H1 (cell line): ENCODE measurements around the gene MYOT. TPM values are rescaled to one million over a fixed set of nuclear protein-coding genes. Genes with fewer than 3 reads are reported as not detected.

Source experiments
- CTCF ChIA-PET: fragments of 300-600 bp; sonication (Branson Sonifier 250); formaldehyde crosslinking; loops from one replicate; lab custom pipeline; 2021; ENCODE audit not compliant: partially characterized antibody; lab: Charles Lee
- POLR2A ChIA-PET: fragments of 300-600 bp; sonication (Branson Sonifier 250); formaldehyde crosslinking; loops from one replicate; lab custom pipeline; 2021; ENCODE audit warnings: inconsistent platforms; ENCODE audit not compliant: partially characterized antibody; lab: Charles Lee
- DNase-seq, 2 experiments: peaks; one replicate each; pipeline versions ENCODE4 v3.0.0 to v3.0.0-alpha.2; 2010 to 2022; ENCODE audit warnings: low spot score in 2 of 2, low read depth in 1 of 2, mixed read lengths in 1 of 2
- FAIRE-seq: peaks from 2 replicates; lab custom pipeline; 2011; peaks lifted over from hg19 to GRCh38; lab: Jason Lieb, UNC
- H2AFZ ChIP-seq: 2 replicates; pipeline ENCODE4 v1.8.1; 2012; ENCODE audit warnings: low read length, inconsistent platforms
- H2AK5ac ChIP-seq: 2 replicates; pipeline ENCODE4 v1.6.1; 2013; ENCODE audit warnings: low read depth, low read length
- H2BK120ac ChIP-seq: replicated peaks from 2 replicates; pipeline ENCODE3; 2013; ENCODE audit warnings: low read depth, low read length, inconsistent platforms
- H2BK12ac ChIP-seq: 2 replicates; pipeline ENCODE4 v1.6.1; 2013; ENCODE audit warnings: low read depth, low read length
- H2BK15ac ChIP-seq: 2 replicates; pipeline ENCODE4 v1.6.1; 2013; ENCODE audit warnings: low read length
- H2BK20ac ChIP-seq: 2 replicates; pipeline ENCODE4 v1.6.1; 2013; ENCODE audit warnings: low read length
- H2BK5ac ChIP-seq: 2 replicates; pipeline ENCODE4 v1.6.1; 2013; ENCODE audit warnings: low read depth, low read length
- H3K14ac ChIP-seq: 2 replicates; pipeline ENCODE4 v1.6.1; 2013; ENCODE audit warnings: inconsistent platforms; ENCODE audit not compliant: insufficient read length
- H3K18ac ChIP-seq: 2 replicates; pipeline ENCODE4 v1.6.1; 2013; ENCODE audit warnings: low read length; ENCODE audit errors: extremely low read depth
- H3K23ac ChIP-seq: 2 replicates; pipeline ENCODE4 v1.6.1; 2013; ENCODE audit warnings: inconsistent platforms; ENCODE audit not compliant: insufficient read length
- H3K23me2 ChIP-seq: 2 replicates; pipeline ENCODE4 v1.6.1; 2013; ENCODE audit warnings: low read depth, low read length
- H3K27ac ChIP-seq: 2 replicates; pipeline ENCODE4 v1.6.1; 2011; ENCODE audit warnings: low read depth, low read length, inconsistent platforms
- H3K27me3 ChIP-seq, 4 experiments: replicated peaks in 1 of 4; 1 replicate in 1 of 4; 2 replicates in 3 of 4; pipeline versions ENCODE4 v1.6.1 to v1.8.1; 2011 to 2013; ENCODE audit warnings: low read length in 3 of 4, mild to moderate bottlenecking in 3 of 4, inconsistent platforms in 2 of 4, mixed read lengths in 2 of 4, moderate library complexity in 1 of 4; ENCODE audit not compliant: control insufficient read depth in 3 of 4, insufficient read depth in 3 of 4; ENCODE audit errors: extremely low read depth in 1 of 4
- H3K36me3 ChIP-seq, 4 experiments: 2 replicates each; pipeline versions ENCODE4 v1.6.1 to v1.8.1; 2011 to 2013; ENCODE audit warnings: mild to moderate bottlenecking in 4 of 4, low read length in 3 of 4, moderate library complexity in 2 of 4, control low read depth in 1 of 4, inconsistent platforms in 1 of 4; ENCODE audit not compliant: insufficient read depth in 4 of 4, control insufficient read depth in 2 of 4
- H3K4ac ChIP-seq: replicated peaks from 2 replicates; pipeline ENCODE3; 2013; ENCODE audit warnings: low read length, low read depth, mixed read lengths, inconsistent platforms; ENCODE audit not compliant: insufficient read length
- H3K4me1 ChIP-seq, 4 experiments: replicated peaks in 1 of 4; 1 replicate in 1 of 4; 2 replicates in 3 of 4; pipeline versions ENCODE4 v1.6.1 to v1.8.1; 2011 to 2013; ENCODE audit warnings: low read length in 3 of 4, inconsistent platforms in 2 of 4, mixed read lengths in 1 of 4; ENCODE audit not compliant: insufficient read depth in 4 of 4, control insufficient read depth in 3 of 4
- H3K4me2 ChIP-seq, 2 experiments: 2 replicates each; pipeline versions ENCODE4 v1.6.1 to v1.8.1; 2011 to 2013; ENCODE audit warnings: low read depth in 2 of 2, low read length in 2 of 2, control low read depth in 1 of 2, inconsistent platforms in 1 of 2, mild to moderate bottlenecking in 1 of 2; ENCODE audit not compliant: insufficient read depth in 1 of 2
- H3K4me3 ChIP-seq, 4 experiments: fragments of 200-600, 300-600 bp in 1 of 4; sonication (generic), shearing (Covaris generic), sonication (Bioruptor Twin) in 1 of 4; 2 replicates each; pipeline versions ENCODE4 v1.5.1 to v1.8.1; 2011 to 2016; ENCODE audit warnings: low read length in 4 of 4, low read depth in 3 of 4, control low read depth in 2 of 4, inconsistent platforms in 2 of 4, mild to moderate bottlenecking in 2 of 4, mixed read lengths in 1 of 4, moderate library complexity in 1 of 4; ENCODE audit not compliant: insufficient read depth in 2 of 4; ENCODE audit errors: extremely low read depth in 1 of 4
- H3K56ac ChIP-seq: replicated peaks from 2 replicates; pipeline ENCODE3; 2013; ENCODE audit warnings: low read depth, mild to moderate bottlenecking, mixed read lengths, low read length, inconsistent platforms; ENCODE audit not compliant: insufficient read length
- H3K79me1 ChIP-seq: 2 replicates; pipeline ENCODE4 v1.6.1; 2013; ENCODE audit warnings: low read depth, low read length, control low read depth
- H3K79me2 ChIP-seq, 2 experiments: 2 replicates each; pipeline versions ENCODE4 v1.6.1 to v1.8.1; 2012 to 2013; ENCODE audit warnings: low read length in 2 of 2, mild to moderate bottlenecking in 2 of 2, inconsistent platforms in 1 of 2; ENCODE audit not compliant: insufficient read depth in 2 of 2, control insufficient read depth in 1 of 2
- H3K9ac ChIP-seq, 4 experiments: replicated peaks in 1 of 4; 1 replicate in 1 of 4; 2 replicates in 3 of 4; pipeline versions ENCODE4 v1.6.1 to v1.8.1; 2011 to 2013; ENCODE audit warnings: low read depth in 3 of 4, low read length in 3 of 4, control low read depth in 2 of 4, mild to moderate bottlenecking in 2 of 4, moderate library complexity in 2 of 4, inconsistent platforms in 1 of 4; ENCODE audit errors: extremely low read depth in 1 of 4
- H3K9me3 ChIP-seq, 2 experiments: 2 replicates each; pipeline versions ENCODE4 v1.6.1 to v1.8.1; 2012 to 2013; ENCODE audit warnings: mild to moderate bottlenecking in 2 of 2, moderate library complexity in 2 of 2, control low read depth in 1 of 2, inconsistent platforms in 1 of 2, low read depth in 1 of 2, low read length in 1 of 2, mixed read lengths in 1 of 2; ENCODE audit not compliant: insufficient read depth in 2 of 2
- H4K20me1 ChIP-seq, 2 experiments: replicated peaks in 1 of 2; 2 replicates each; pipeline versions ENCODE3 to v1.8.1; 2011 to 2013; ENCODE audit warnings: inconsistent platforms in 2 of 2, low read length in 2 of 2, mild to moderate bottlenecking in 1 of 2; ENCODE audit not compliant: insufficient read depth in 2 of 2, control insufficient read depth in 1 of 2
- H4K5ac ChIP-seq: 2 replicates; pipeline ENCODE4 v1.6.1; 2013; ENCODE audit warnings: low read length, low read depth, mixed read lengths, inconsistent platforms; ENCODE audit not compliant: insufficient read length
- H4K8ac ChIP-seq: 2 replicates; pipeline ENCODE4 v1.8.0; 2013; ENCODE audit warnings: mild to moderate bottlenecking, moderate library complexity, low read length, inconsistent platforms; ENCODE audit not compliant: insufficient read depth; ENCODE audit errors: extremely low read depth
- H4K91ac ChIP-seq: replicated peaks from 2 replicates; pipeline ENCODE3; 2013; ENCODE audit warnings: low read length, mixed read lengths, inconsistent platforms; ENCODE audit not compliant: insufficient read length
- PHF8 ChIP-seq: fragments of 200-600 bp; sonication (generic); conservative IDR thresholded peaks from 2 replicates; pipeline ENCODE4 v1.7.1; 2012; ENCODE audit warnings: low read depth, mild to moderate bottlenecking, inconsistent platforms, low read length, moderate library complexity
- whole genome bisulfite sequencing, 2 experiments: shearing (Covaris generic) in 1 of 2; methylation state at CpG; one replicate each; pipeline versions ENCODE4 v1.1.6 to v1.1.7; 2013 to 2015; ENCODE audit warnings: low lambda C conversion rate in 2 of 2, mixed read lengths in 2 of 2, inconsistent platforms in 1 of 2, low coverage in 1 of 2, missing lambda C conversion rate in 1 of 2; ENCODE audit not compliant: insufficient replicate concordance in 2 of 2, insufficient coverage in 1 of 2, insufficient read length in 1 of 2; ENCODE audit errors: extremely low coverage in 1 of 2, missing lambda C conversion rate in 1 of 2; 5-methylcytosine and 5-hydroxymethylcytosine counted together
- polyA plus RNA-seq, 7 experiments: library from polyadenylated mRNA; depleted of rRNA in 3 of 7; stranded (reverse) in 5 of 7; unstranded in 2 of 7; fragments of >200 nt in 5 of 7; fragments of 200-250 nt in 2 of 7; gene quantifications; 1 replicate in 5 of 7; 2 replicates in 1 of 7; 4 replicates in 1 of 7; pipeline versions ENCODE4 v1.2.1 to v1.2.3, GENCODE V29; 2011 to 2013; ENCODE audit warnings: missing spikeins in 2 of 7, mixed read lengths in 2 of 7
- total RNA-seq: library from RNA; stranded (reverse); fragmentation: NEBNext Ultra II Directional; extraction: Animal tissue kit (Norgen Biotek cat#: 25700); gene quantifications from 2 replicates; pipeline ENCODE4 v1.2.1, GENCODE V29; 2021
- TF ChIP-seq, protein P1 (sequence below): IDR thresholded peaks from 2 replicates; pipeline ENCODE4 v1.6.1; 2012; ENCODE audit warnings: inconsistent platforms
- TF ChIP-seq, protein P2 (sequence below): IDR thresholded peaks from 2 replicates; pipeline ENCODE4 v1.6.1; 2012; ENCODE audit warnings: low read length, inconsistent platforms
- TF ChIP-seq, protein P3 (sequence below), 3 experiments: IDR thresholded peaks; 1 replicate in 2 of 3; 2 replicates in 1 of 3; pipeline versions ENCODE4 v1.5.1 to v1.6.1; 2011; ENCODE audit warnings: low read length in 3 of 3, mild to moderate bottlenecking in 3 of 3, inconsistent platforms in 2 of 3, low read depth in 1 of 3, moderate library complexity in 1 of 3; ENCODE audit not compliant: insufficient read depth in 1 of 3; ENCODE audit errors: control extremely low read depth in 1 of 3

The MYOT gene
- total and polyA plus RNA-seq, 2 of the 8 experiments (the other 6 are each of a cell fraction or from before 2014, with no cell fraction given): not detected

DNA sequence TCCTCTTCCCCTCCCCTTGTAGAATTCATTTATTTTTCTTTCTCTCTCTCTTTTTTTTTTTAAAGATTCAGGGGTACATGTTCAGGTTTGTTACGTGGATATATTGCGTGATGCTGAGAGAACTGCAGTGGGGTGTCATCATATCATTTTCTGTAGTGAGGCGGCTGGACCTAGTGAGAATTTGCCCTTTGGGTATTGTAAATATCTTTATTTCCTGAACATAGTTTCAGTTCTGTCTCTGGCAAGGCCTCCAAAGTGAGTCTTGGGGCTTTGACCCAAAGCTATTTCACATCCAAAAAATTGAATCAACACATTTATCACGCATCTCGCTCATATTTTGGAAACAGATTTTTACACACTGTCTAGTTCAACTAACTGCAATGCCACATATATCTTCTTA lies 25.4 kb upstream of the MYOT start:
- Histone ChIP-seq H3K9ac (no peak overlapping the region), H4K8ac (no peak overlapping the region), H3K18ac (no peak overlapping the region), H3K4me3 (no peak overlapping the region), H3K27ac (no peak overlapping the region), H2AK5ac (no peak overlapping the region), H3K9me3 (no peaks in the 10 kb centered on the region), H4K91ac (no peak overlapping the region), H3K36me3 (no peaks in the 10 kb centered on the region), H2BK12ac (no peak overlapping the region), H3K56ac (no peak overlapping the region), H4K20me1 (no peaks in the 10 kb centered on the region), H2BK15ac (no peak overlapping the region), H3K4ac (no peak overlapping the region), H2AFZ (no peak overlapping the region), H2BK5ac (no peak overlapping the region), H4K5ac (no peak overlapping the region), H3K79me1 (no peaks in the 10 kb centered on the region), H3K4me1 (no peaks in the 10 kb centered on the region), H3K27me3 (no peaks in the 10 kb centered on the region), H3K79me2 (no peaks in the 10 kb centered on the region), H3K23ac (no peak overlapping the region), H2BK120ac (no peak overlapping the region), H3K14ac (no peak overlapping the region), H3K4me2 (no peak overlapping the region), H2BK20ac (no peak overlapping the region), H3K23me2 (no peaks in the 10 kb centered on the region)
- CTCF ChIA-PET: interaction anchor here (1.7 kb wide), 2 partner anchors 20 to 64 kb away, joined by 4 to 7 read pairs; no protein-coding TSS in a partner anchor
- FAIRE-seq (no peak), DNase-seq (no peak)
- WGBS, 2 experiments: 91% methylated on average over 5 of the region's 5 CpGs; no CpG with 5 or more reads in 1 of the 2 experiments
- POLR2A ChIA-PET: no interaction called here
- TF ChIP-seq, protein P1, sequence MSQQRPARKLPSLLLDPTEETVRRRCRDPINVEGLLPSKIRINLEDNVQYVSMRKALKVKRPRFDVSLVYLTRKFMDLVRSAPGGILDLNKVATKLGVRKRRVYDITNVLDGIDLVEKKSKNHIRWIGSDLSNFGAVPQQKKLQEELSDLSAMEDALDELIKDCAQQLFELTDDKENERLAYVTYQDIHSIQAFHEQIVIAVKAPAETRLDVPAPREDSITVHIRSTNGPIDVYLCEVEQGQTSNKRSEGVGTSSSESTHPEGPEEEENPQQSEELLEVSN: no peak
- TF ChIP-seq, protein P2, sequence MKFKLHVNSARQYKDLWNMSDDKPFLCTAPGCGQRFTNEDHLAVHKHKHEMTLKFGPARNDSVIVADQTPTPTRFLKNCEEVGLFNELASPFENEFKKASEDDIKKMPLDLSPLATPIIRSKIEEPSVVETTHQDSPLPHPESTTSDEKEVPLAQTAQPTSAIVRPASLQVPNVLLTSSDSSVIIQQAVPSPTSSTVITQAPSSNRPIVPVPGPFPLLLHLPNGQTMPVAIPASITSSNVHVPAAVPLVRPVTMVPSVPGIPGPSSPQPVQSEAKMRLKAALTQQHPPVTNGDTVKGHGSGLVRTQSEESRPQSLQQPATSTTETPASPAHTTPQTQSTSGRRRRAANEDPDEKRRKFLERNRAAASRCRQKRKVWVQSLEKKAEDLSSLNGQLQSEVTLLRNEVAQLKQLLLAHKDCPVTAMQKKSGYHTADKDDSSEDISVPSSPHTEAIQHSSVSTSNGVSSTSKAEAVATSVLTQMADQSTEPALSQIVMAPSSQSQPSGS: no peak
- no peak for TF ChIP-seq PHF8
- TF ChIP-seq, protein P3, sequence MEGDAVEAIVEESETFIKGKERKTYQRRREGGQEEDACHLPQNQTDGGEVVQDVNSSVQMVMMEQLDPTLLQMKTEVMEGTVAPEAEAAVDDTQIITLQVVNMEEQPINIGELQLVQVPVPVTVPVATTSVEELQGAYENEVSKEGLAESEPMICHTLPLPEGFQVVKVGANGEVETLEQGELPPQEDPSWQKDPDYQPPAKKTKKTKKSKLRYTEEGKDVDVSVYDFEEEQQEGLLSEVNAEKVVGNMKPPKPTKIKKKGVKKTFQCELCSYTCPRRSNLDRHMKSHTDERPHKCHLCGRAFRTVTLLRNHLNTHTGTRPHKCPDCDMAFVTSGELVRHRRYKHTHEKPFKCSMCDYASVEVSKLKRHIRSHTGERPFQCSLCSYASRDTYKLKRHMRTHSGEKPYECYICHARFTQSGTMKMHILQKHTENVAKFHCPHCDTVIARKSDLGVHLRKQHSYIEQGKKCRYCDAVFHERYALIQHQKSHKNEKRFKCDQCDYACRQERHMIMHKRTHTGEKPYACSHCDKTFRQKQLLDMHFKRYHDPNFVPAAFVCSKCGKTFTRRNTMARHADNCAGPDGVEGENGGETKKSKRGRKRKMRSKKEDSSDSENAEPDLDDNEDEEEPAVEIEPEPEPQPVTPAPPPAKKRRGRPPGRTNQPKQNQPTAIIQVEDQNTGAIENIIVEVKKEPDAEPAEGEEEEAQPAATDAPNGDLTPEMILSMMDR (IDR thresholded peaks at IDR 0.05; ENCODE audit: control extremely low read depth in 1 of 3, insufficient read depth in 1 of 3, low read depth in 1 of 3, low read length in 3 of 3): no peak
